ENCODE results near the gene NT5C.
A peak's percentile ranks its signal among the peaks of the same experiment; 100 is the strongest.
"Not testable (repeated sequence)": the region's sequence is repeated elsewhere in the genome, so short reads cannot be mapped to it uniquely, and the experiment has no call there.

NT5C gene

DNA sequence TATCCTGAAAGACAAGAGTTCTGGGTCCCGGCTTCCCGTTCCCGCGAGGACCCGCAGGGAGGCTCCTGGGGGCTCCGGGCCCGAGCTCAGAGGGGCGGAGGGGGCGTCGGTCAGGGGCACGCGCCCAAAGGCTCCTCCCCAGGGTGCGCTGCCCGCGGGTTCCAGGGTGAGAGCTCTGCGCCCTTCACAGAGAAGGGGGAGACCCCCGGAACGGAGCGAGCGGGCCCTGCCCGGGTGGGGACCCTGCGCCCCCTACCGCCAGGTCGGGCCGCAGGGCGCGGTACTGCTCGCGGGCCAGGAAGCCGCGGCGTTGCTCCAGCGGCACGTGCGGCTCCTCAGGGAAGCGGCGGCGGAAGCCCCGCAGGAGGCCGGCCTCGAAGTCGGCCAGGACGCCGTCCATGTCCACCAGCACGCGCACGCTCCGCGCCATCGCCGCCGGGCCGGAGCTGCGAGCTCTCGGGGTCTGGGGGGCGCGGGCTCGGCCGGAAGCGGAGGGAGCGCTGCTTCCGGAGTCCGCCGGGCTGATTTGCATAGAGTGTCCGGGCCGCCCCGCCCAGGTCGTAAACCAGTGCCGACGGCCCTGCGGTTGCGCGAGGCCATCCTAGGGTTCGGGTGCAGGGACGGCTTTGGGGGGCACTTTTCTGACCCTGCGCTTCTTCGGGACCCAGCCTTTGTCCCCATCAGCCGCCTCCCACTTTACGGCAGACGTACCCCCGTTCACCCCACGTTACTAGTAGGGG lies at the start of gene NT5C:
Gene NT5C (minus strand): TSS at position 465 of the 740 bp plus-strand sequence. CDS start 35 bp downstream, at position 430.
- DNase-seq (ENCODE audit: low read depth in 2 of 2) = peak in 1 of 2 donors; percentile 36

DNA sequence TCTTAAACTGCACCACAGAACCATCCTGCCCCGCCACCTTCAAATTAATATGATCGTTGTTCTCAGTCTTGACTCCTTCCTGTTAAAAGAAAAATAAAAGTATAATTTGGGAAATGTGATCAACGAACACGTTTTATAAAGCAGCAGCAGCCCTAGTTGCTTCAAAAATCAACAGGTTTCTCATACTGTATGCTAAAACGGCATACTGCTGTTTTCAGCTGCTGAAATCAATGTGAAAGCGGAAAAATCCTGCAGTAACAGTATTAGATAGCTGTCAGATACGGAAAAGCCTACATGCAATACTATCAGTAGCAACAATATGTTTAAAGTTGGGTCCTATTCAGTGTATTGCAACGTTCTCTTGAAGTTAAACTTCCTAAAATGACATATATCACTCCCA lies 49.6 kb upstream of the NT5C start:
- DNase-seq (ENCODE audit: low read depth in 2 of 2) = no peak

GRCh38 chr17:75178453-75178852 lies 46.9 kb upstream of the NT5C start:
- no peak for DNase-seq (ENCODE audit: low read depth in 2 of 2)

DNA sequence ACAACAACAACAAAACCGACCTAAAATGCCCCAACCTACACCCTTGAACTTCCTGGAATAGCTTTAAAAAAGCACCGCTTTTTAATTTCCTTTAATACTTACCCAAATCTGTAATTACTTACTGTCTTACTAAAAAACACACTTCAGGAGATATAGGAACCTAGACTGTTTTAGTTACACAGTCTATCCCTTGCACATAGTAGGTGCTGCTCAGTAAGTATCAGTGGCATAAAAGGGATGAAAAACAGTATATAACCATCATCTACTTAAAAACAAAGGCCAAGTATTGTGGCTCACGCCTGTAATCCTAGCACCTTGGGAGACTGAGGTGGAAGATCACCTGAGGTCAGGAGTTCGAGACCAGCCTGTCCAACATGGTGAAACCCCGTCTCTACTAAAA lies 45.1 kb upstream of the NT5C start:
- DNase-seq (ENCODE audit: low read depth in 2 of 2) = no peak

- no peak for DNase-seq (ENCODE audit: low read depth in 2 of 2)
Observed at GRCh38 chr17:75174996-75175395, 43.5 kb upstream of the NT5C start.

DNA sequence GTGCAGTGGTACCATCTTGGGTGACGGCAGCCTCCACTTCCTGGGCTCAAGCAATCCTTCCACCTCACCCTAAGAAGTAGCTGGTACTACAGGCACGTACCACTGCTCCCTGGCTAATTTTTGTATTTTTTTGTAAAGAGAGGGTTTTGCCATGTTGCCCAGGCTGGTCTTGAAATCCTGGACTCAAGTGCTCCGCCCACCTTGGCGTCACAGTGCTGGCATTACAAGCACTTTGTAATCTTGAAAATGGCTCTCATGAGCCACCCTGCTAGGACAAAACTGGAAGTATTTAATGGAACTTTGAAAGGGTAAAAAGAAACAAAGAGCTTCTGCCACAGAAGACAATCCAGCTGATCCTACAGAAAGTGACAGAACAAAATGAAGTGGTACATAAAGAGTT lies 42.0 kb upstream of the NT5C start:
- no peak for DNase-seq (ENCODE audit: low read depth in 2 of 2)

DNA sequence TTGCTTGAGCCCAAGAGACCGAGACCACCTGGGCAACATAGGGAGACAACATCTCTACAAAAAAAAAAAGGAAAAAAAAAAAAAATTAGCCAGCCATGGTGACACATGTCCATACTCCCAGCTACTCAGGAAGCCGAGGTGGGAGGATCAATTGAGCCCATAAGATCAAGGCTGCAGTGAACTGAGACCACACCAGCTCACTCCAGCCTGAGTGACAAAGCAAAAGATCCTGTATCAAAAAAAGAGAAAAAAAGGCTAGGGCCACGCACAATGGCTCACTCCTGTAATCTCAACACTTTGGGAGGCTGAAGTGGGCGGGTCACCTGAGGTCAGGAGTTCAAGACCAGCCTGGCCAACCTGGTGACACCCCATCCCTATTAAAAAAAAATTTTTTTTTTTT lies 37.5 kb upstream of the NT5C start:
- DNase-seq (ENCODE audit: low read depth in 2 of 2) = no peak

- DNase-seq (ENCODE audit: low read depth in 2 of 2) = not testable (repeated sequence)
Observed at GRCh38 chr17:75164606-75165005, 33.1 kb upstream of the NT5C start.

DNA sequence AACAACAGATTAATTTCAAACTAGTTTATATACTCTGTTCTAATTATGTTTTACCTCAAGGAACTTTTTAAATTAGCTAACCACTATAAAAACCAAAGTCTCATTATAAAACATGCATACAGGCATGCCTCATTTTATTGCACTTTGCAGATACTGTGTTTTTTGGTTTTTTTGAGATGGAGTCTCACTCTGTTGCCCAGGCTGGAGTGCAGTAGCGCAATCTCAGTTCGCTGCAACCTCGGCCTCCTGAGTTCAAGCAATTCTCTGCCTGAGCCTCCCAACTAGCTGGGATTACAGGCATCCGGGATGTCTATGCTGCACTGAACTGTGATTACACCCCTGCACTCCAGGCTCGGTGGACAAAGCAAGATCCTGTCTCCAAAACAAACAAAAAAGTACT lies 31.5 kb upstream of the NT5C start:
- no peak for DNase-seq (ENCODE audit: low read depth in 2 of 2)

- DNase-seq (ENCODE audit: low read depth in 2 of 2) = no peak
Observed at GRCh38 chr17:75160211-75160610, 28.7 kb upstream of the NT5C start.

- no peak for DNase-seq (ENCODE audit: low read depth in 2 of 2)
Observed at GRCh38 chr17:75159196-75160031, 27.9 kb upstream of the NT5C start.

DNA sequence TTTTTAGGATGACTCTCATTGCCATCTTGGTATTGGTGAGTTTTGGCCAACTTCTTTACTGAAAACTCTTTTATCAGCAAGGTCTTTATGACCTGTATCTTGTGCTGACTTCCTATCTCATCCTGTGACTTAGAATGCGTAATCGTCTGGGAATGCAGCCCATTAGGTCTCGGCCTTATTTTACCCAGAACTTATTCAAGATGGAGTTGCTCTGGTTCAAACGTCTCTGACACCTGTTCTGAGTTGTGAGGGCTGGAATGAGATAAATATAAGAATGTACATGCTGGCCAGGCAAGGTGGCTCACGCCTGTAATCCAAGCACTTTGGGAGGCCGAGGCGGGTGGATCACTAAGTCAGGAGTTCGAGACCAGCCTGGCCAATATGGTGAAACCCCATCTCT lies 26.9 kb upstream of the NT5C start:
- DNase-seq (ENCODE audit: low read depth in 2 of 2) = not testable (repeated sequence)

DNA sequence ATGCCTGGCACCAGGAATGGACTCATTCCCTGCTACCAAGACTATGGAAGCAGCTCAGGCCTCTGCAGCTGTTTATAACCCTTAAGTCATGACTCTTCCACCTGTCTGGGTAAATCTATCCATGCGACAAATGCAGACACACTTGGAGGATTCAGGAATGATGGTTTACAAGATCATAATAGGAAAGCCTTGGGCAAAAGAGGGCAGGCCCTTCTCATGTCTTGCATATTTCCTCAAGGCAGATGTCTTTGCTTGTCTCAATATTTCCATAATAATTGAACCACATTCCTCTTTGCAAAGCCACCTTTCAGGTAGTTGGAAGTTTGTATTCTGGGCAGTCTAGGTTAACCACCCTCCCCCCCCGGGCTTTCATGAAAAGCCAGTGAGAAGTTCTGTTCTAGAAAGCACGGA lies 23.7 kb upstream of the NT5C start:
- no peak for DNase-seq (ENCODE audit: low read depth in 2 of 2)

- DNase-seq (ENCODE audit: low read depth in 2 of 2) = peak; percentile 94 to 97
Observed at GRCh38 chr17:75154195-75155106, 22.9 kb upstream of the NT5C start, which contains the start of gene JPT1. TSS of gene JPT1 (minus strand) at chr17:75154512. CDS start at chr17:75154397, 115 bp downstream.

- DNase-seq (ENCODE audit: low read depth in 2 of 2) = no peak
Observed at GRCh38 chr17:75153780-75154194, 22.2 kb upstream of the NT5C start.

DNA sequence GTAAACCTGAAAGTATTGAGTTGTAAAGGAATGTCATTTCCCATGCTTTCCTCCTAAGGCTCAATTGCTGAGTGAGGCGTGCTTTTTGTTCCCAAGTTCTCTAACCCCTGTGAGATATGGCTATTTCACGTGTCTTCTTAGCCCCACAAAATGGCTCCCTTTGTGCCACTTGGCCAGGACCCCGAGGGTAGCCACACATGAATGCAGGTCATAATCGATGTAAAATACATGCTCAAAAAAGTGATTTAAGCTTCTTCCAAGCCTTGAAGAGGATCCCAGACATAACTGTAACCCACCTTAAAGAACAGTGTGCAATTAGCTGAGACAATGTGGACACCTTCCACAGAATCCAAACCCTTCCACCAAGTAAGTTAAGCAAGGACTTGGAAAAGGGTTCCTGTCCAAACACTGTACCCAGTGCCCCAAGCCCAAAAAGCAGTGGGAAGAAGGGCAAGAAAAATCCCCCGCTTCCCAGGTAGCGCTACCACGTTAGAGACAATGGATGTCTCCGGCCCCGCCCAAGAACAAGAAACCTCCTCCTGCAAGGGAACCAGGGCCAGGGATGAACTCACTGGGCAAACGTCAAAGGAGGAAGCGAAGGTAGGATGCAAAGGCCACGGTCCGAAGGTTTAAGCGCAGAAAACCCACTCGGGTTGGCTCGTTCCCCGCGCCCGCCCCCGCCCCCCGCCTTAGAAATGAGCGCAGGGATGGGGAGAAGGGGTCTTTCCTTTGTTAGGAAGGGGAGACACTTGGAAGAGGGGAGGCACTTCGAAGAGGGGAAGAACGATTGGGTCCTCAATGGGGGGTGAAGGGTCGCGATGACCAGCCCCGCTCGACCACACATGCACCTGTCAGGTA lies 21.6 kb upstream of the NT5C start:
- DNase-seq (ENCODE audit: low read depth in 2 of 2) = no peak

DNA sequence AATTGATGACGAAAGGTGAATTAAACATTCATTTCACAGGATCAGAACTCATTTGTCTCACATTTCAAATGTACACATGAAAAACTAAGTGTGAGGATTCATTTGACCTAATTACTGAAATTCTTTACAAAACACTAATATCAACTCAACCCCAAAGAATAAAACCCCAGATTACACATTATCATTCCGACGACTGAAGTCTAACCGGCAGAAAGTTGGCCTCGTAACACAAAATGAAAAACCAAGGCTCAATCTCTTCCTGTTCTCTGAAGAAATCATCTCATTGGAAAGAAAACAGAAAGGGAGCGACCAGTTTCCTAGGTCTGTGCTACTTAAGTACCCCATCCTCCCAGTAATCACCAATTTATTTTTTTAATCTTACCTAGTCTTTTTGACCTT lies 21.0 kb upstream of the NT5C start:
- no peak for DNase-seq (ENCODE audit: low read depth in 2 of 2)

DNA sequence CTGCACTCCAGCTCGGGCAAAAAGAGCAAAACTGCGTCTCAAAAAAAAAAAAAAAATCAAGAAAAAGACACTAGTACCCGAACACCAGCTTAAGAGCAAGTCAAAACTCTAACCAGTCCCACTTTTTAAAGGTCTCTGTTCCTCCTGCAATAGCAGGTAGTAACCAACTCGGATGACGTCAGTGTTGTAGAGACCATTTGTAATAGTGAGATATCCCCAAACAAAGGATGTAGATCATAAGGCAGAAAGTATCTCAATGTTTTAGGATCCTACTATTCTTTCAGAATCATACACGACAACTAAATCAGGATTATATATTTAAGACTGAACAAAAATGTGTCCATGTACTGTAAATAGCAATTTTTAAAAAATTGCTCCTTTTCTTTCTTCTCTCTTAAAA lies 20.4 kb upstream of the NT5C start:
- DNase-seq (ENCODE audit: low read depth in 2 of 2) = no peak

DNA sequence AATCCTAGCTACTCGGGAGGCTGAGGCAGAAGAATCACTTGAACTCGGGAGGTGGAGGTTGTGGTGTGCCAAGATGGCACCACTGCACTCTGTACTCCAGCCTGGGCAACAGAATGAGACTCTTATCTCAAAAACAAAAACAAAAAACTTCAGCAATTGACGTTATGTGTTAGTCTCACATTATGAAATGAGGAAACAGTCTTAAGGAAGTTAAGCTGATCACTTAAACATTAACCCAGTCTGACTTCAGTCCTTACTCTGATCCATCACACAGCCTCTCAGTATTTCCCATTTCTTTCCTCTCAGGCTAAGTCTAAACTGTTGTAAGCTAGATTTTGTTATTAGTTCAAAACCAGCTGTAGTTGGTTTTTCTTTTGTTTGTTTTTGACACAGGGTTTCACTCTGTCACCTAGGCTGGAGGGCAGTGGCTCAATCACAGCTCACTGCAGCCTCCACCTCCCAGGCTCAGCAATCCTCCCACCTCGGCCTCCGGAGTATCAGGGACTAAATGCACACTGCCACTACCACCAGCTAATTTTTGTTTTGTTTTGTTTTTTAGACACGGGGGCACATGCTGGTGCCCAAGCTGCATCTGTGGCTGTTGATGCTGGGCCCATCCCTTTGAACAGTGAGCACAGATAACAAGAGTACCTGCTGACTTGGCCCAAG lies 16.5 kb upstream of the NT5C start:
- no peak for DNase-seq (ENCODE audit: low read depth in 2 of 2)

GRCh38 chr17:75146592-75146991 lies 15.1 kb upstream of the NT5C start:
- DNase-seq (ENCODE audit: low read depth in 2 of 2) = no peak

Measured in activated CD8-positive, alpha-beta memory T cell treated with anti-CD3 and anti-CD28 coated beads for 4 hours (primary cell).